SU-DHL-6 (cell line): ENCODE results near the gene CLTCL1.
A peak's percentile ranks its signal among the peaks of the same experiment; 100 is the strongest.

Source experiments
- H2AFZ ChIP-seq: fragments of 200-600 bp; sonication (generic); 2 replicates; pipeline ENCODE4 v1.6.1; 2014; ENCODE audit warnings: low read depth, mild to moderate bottlenecking, moderate library complexity, mixed read lengths, antibody characterized with exemption, low read length; ENCODE audit not compliant: severe bottlenecking
- H3F3A ChIP-seq: fragments of 200-600 bp; shearing (Covaris generic); 2 replicates; pipeline ENCODE4 v1.6.0; 2016; ENCODE audit warnings: antibody characterized with exemption, mild to moderate bottlenecking; ENCODE audit not compliant: insufficient read depth
- H3K27ac ChIP-seq: fragments of 200-600 bp; sonication (generic); 2 replicates; pipeline ENCODE4 v1.5.1; 2016; ENCODE audit warnings: low read depth, mild to moderate bottlenecking, low read length, moderate library complexity, mixed read lengths
- H3K27me3 ChIP-seq: fragments of 200-600 bp; sonication (generic), shearing (Covaris generic); 2 replicates; pipeline ENCODE4 v1.6.0; 2014; ENCODE audit warnings: mild to moderate bottlenecking, low read length
- H3K36me3 ChIP-seq: fragments of 200-600 bp; sonication (generic); 2 replicates; pipeline ENCODE4 v1.6.1; 2014; ENCODE audit warnings: mild to moderate bottlenecking, low read length, mixed read lengths
- H3K4me2 ChIP-seq: fragments of 300-600, 200-600 bp; shearing (Covaris generic), sonication (generic); 2 replicates; pipeline ENCODE4 v1.6.0; 2014; ENCODE audit warnings: low read length, low read depth, mild to moderate bottlenecking; ENCODE audit not compliant: poor library complexity, severe bottlenecking
- H3K4me3 ChIP-seq: fragments of 200-600 bp; sonication (generic); 2 replicates; pipeline ENCODE4 v1.5.1; 2014; ENCODE audit warnings: antibody characterized with exemption, low read length, mild to moderate bottlenecking, mixed read lengths; ENCODE audit not compliant: insufficient read depth, poor library complexity, severe bottlenecking
- H3K79me2 ChIP-seq: fragments of 200-600 bp; sonication (generic); 2 replicates; pipeline ENCODE4 v1.6.1; 2014; ENCODE audit warnings: mild to moderate bottlenecking, low read length, moderate library complexity; ENCODE audit not compliant: insufficient read depth
- H3K9ac ChIP-seq: fragments of 200-600 bp; sonication (generic); 2 replicates; pipeline ENCODE4 v1.7.0; 2014; ENCODE audit warnings: mild to moderate bottlenecking, low read length
- H3K9me2 ChIP-seq: fragments of 200-600 bp; sonication (generic); replicated peaks from 2 replicates; pipeline ENCODE4 v1.6.1; 2014; ENCODE audit warnings: low read length; ENCODE audit not compliant: insufficient read depth
- H3K9me3 ChIP-seq: fragments of 200-600 bp; sonication (generic); 2 replicates; pipeline ENCODE4 v1.6.1; 2014; ENCODE audit warnings: low read length, mixed read lengths; ENCODE audit not compliant: insufficient read depth
- H4K20me1 ChIP-seq: fragments of 200-600 bp; sonication (generic); 2 replicates; pipeline ENCODE4 v1.6.1; 2014; ENCODE audit warnings: low read depth, mild to moderate bottlenecking, antibody characterized with exemption, low read length, moderate library complexity, mixed read lengths
- EZH2phosphoT487 ChIP-seq: fragments of 200-600 bp; sonication (generic), shearing (Covaris generic); conservative IDR thresholded peaks from 2 replicates; pipeline ENCODE4 v1.6.1; 2018; ENCODE audit warnings: mild to moderate bottlenecking, antibody characterized with exemption, low read length, moderate library complexity, mixed read lengths
- TF ChIP-seq, protein P1 (sequence below): fragments of 200-600 bp; sonication (generic); IDR thresholded peaks from one replicate; pipeline ENCODE4 v1.5.1; 2017; ENCODE audit warnings: antibody characterized with exemption, mild to moderate bottlenecking, low read length, moderate library complexity; ENCODE audit not compliant: insufficient read depth, poor library complexity, severe bottlenecking

Gene CLTCL1

DNA sequence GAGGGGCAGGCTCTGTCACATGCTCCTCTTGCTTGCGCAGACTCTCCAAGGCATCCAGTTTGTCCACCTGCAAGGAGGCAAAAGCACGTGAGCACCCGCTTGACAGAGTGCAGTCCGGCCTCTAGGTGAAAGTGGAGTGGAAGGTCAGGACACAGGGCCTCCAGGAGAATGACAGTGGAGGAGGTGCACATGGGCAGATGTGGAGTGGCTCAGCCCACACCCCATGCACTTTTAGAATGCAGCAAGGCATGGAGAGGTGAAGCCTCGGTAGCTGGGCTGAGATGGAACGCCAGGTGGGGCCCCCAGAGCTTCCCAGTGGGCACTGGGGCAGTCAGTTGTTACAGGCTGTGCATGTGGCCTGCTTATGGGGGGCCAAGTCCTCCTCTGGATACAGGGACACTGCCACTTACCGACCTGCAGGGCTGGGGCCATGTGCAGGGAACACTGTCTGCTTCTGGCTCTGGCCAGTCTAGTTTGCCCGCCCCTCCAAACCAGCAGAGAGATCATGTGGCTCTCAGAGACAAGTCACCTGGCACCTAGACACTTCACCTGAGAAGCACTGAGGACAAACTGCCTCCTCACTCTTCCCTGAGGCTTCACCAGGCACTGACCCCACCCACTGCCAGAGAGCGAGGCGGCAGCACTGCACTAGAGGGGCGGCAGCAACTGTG lies 110.6 kb downstream of the CLTCL1 start:
- Histone ChIP-seq H3K9me2 (no peaks in the 10 kb centered on the region), H3K36me3 (no peaks in the 10 kb centered on the region), H3K79me2 (no peaks in the 10 kb centered on the region), H3F3A (no peaks in the 10 kb centered on the region), H3K4me2 (no peak overlapping the region), H3K4me3 (no peak overlapping the region), H3K27me3 (no peaks in the 10 kb centered on the region), H3K27ac (no peak overlapping the region), H3K9me3 (no peaks in the 10 kb centered on the region), H3K9ac (no peak overlapping the region), H2AFZ (no peak overlapping the region), H4K20me1 (no peaks in the 10 kb centered on the region)
- TF ChIP-seq, protein P1, sequence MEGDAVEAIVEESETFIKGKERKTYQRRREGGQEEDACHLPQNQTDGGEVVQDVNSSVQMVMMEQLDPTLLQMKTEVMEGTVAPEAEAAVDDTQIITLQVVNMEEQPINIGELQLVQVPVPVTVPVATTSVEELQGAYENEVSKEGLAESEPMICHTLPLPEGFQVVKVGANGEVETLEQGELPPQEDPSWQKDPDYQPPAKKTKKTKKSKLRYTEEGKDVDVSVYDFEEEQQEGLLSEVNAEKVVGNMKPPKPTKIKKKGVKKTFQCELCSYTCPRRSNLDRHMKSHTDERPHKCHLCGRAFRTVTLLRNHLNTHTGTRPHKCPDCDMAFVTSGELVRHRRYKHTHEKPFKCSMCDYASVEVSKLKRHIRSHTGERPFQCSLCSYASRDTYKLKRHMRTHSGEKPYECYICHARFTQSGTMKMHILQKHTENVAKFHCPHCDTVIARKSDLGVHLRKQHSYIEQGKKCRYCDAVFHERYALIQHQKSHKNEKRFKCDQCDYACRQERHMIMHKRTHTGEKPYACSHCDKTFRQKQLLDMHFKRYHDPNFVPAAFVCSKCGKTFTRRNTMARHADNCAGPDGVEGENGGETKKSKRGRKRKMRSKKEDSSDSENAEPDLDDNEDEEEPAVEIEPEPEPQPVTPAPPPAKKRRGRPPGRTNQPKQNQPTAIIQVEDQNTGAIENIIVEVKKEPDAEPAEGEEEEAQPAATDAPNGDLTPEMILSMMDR, result no peak
- no peak for TF ChIP-seq EZH2phosphoT487

DNA sequence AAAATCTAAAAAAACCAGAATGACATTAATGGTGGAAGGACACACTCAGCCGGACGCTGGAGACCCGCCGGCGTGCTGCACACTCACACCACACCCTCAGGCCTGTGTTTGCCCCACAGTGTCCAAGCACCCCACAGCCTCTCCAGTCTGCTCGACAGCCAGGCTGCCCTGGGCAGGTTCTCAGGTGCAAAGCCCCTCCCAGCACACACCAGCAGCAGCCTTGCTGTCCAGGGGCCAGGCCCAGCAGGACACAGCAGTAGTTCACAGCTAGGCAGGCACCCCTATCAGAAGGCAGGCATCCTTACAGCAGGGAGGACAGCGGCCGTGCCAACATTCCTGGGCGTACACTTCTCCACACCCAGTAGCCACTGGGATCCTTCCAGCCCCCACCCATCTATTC lies 111.3 kb downstream of the CLTCL1 start:
- Histone ChIP-seq H3K9ac (no peak overlapping the region), H3F3A (no peaks in the 10 kb centered on the region), H3K9me3 (no peaks in the 10 kb centered on the region), H3K27ac (no peak overlapping the region), H3K9me2 (no peaks in the 10 kb centered on the region), H4K20me1 (no peaks in the 10 kb centered on the region), H3K27me3 (no peaks in the 10 kb centered on the region), H3K36me3 (no peaks in the 10 kb centered on the region), H2AFZ (no peak overlapping the region), H3K79me2 (no peaks in the 10 kb centered on the region), H3K4me2 (no peak overlapping the region), H3K4me3 (no peak overlapping the region)
- TF ChIP-seq EZH2phosphoT487, result no peak
- TF ChIP-seq, protein P1, result no peak

DNA sequence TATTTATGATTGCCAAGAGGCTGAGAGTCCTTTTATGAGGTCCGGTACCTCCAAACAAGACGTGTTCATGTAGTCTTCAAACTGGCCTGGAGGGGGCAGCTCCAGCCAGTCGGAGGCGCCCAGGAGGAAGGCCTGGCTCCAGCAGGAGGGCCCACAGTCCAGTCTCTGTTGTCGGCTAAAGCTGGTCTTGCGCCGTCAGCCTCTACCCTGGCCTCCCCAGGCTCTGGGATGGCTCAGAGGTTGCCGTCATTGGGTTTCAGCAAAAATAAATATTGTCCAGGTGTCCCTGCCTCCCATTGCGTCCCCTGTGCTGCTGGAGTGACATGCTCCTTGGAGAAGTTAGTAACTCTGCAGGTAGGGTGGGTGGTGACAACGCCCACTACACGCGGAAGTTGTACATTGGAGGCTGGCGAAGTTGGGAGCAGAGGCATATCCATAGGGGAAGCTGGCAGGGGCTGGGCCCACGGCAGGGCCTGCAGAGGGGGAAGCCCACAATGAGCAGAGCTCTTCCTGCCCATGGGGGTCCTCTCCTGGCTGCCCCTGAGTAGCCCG lies 111.9 kb downstream of the CLTCL1 start:
- TF ChIP-seq, protein P1, result peak; percentile 35
- TF ChIP-seq EZH2phosphoT487, result no peak
- H4K20me1 ChIP-seq, result no peaks in the 10 kb centered on the region
- peak overlapping the region; percentile 72 for H3K4me2 ChIP-seq
- H2AFZ ChIP-seq, result peak overlapping the region; percentile 63
- H3K79me2 ChIP-seq, result no peaks in the 10 kb centered on the region
- H3K36me3 ChIP-seq, result no peaks in the 10 kb centered on the region
- no peaks in the 10 kb centered on the region for H3F3A ChIP-seq
- peak overlapping the region; percentile 56 for H3K4me3 ChIP-seq
- no peaks in the 10 kb centered on the region for H3K9me2 ChIP-seq
- H3K27me3 ChIP-seq, result no peaks in the 10 kb centered on the region
- H3K9me3 ChIP-seq, result no peaks in the 10 kb centered on the region
- peak overlapping the region; percentile 66 for H3K9ac ChIP-seq
- peak overlapping the region; percentile 40 for H3K27ac ChIP-seq
